ENCODE data around the gene XRCC6.

DNA sequence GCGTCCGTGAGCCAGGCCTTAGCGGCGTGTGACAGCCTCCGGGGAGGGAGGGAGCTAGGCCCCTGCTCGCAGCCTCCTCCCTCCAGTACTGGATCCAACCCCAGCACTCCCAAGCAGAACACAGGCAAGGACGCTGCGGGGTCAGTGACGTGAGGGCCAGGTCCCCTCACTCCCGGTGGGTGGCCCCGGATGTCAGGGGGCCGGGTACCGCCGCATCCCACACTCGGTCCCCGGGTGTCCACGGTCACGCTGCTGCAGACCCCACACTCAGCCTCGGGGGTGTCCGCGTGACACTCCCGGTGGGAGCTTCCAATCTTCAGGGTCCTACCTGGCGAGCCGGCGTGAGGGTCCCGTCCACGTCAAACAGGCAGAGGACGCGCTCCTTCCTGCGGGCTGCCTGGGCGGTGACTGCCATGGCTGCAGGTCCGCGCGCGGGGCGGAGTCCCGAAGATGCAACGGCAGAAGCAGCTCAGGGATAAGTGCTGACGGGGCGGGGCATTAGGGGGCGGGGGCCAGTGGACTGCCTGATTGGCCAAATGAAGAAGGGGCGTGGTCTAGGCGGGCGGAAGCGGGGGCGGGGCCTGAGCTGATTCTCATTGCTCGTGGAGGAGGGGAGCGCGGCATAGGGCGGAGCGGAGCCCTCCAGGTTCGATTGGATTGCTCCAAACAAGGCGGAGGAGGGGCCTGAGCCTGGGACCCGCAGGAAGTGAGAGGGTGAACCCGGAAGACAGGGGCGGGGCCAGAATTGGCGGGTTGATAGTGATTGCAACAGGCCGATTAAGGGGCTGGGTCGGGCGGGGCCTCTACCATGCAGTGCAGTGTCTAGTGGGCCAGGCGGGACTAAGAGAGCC lies 31.5 kb upstream of the XRCC6 start, which contains the start of gene PMM1:
- TF ChIP-seq, protein P1, sequence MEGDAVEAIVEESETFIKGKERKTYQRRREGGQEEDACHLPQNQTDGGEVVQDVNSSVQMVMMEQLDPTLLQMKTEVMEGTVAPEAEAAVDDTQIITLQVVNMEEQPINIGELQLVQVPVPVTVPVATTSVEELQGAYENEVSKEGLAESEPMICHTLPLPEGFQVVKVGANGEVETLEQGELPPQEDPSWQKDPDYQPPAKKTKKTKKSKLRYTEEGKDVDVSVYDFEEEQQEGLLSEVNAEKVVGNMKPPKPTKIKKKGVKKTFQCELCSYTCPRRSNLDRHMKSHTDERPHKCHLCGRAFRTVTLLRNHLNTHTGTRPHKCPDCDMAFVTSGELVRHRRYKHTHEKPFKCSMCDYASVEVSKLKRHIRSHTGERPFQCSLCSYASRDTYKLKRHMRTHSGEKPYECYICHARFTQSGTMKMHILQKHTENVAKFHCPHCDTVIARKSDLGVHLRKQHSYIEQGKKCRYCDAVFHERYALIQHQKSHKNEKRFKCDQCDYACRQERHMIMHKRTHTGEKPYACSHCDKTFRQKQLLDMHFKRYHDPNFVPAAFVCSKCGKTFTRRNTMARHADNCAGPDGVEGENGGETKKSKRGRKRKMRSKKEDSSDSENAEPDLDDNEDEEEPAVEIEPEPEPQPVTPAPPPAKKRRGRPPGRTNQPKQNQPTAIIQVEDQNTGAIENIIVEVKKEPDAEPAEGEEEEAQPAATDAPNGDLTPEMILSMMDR (conservative IDR thresholded peaks at IDR 0.05; ENCODE audit: low read depth, low read length) = no peak
- peak; percentile 62 for TF ChIP-seq MAFK (IDR thresholded peaks at IDR 0.05; ENCODE audit: low read depth, low read length)
- peak; percentile 88 for TF ChIP-seq POLR2A (IDR thresholded peaks at IDR 0.05; ENCODE audit: low read depth, low read length)
- TF ChIP-seq USF2 (IDR thresholded peaks at IDR 0.05; ENCODE audit: low read depth, low read length) = no peak
- TF ChIP-seq CEBPB (IDR thresholded peaks at IDR 0.05; ENCODE audit: low read depth, low read length) = peak; percentile 93
- no peak for TF ChIP-seq MXI1 (IDR thresholded peaks at IDR 0.05; ENCODE audit: borderline replicate concordance, low read depth, low read length)
